Neural cell (in vitro differentiated cells): ENCODE measurements around the gene CABP2.
A peak's percentile ranks its signal among the peaks of the same experiment; 100 is the strongest.

Experiments used
- EP300 ChIP-seq: fragments of 450-650 bp; conservative IDR thresholded peaks from 2 replicates; pipeline ENCODE4 v1.6.1; 2014; ENCODE audit warnings: antibody characterized with exemption, mild to moderate bottlenecking, moderate library complexity; ENCODE audit not compliant: poor library complexity, severe bottlenecking
- EZH2 ChIP-seq: fragments of 200-600, 300-800 bp; shearing (Covaris generic), sonication (generic); IDR thresholded peaks from 2 replicates; pipeline ENCODE4 v1.6.1; 2014; ENCODE audit warnings: antibody characterized with exemption, low read length, borderline replicate concordance, mild to moderate bottlenecking; ENCODE audit not compliant: insufficient read depth, poor library complexity, severe bottlenecking
- MXI1 ChIP-seq: fragments of 450-650 bp; conservative IDR thresholded peaks from 2 replicates; pipeline ENCODE4 v1.6.1; 2014; ENCODE audit warnings: antibody characterized with exemption, mild to moderate bottlenecking; ENCODE audit not compliant: poor library complexity, severe bottlenecking
- POLR2AphosphoS5 ChIP-seq: IDR thresholded peaks from 2 replicates; pipeline ENCODE4 v1.6.1; 2012
- RAD21 ChIP-seq: fragments of 450-650 bp; conservative IDR thresholded peaks from 2 replicates; pipeline ENCODE4 v1.6.1; 2014; ENCODE audit warnings: antibody characterized with exemption, mild to moderate bottlenecking, moderate library complexity
- TAF1 ChIP-seq: IDR thresholded peaks from 2 replicates; pipeline ENCODE4 v1.6.1; 2012; ENCODE audit warnings: low read depth
- TF ChIP-seq, protein P1 (sequence below): fragments of 450-650 bp; IDR thresholded peaks from 2 replicates; pipeline ENCODE4 v1.5.1; 2014; ENCODE audit warnings: antibody characterized with exemption, mild to moderate bottlenecking, moderate library complexity; ENCODE audit not compliant: poor library complexity, severe bottlenecking
- TF ChIP-seq, protein P2 (sequence below): IDR thresholded peaks from 2 replicates; pipeline ENCODE4 v1.6.1; 2012; ENCODE audit warnings: borderline replicate concordance

DNA sequence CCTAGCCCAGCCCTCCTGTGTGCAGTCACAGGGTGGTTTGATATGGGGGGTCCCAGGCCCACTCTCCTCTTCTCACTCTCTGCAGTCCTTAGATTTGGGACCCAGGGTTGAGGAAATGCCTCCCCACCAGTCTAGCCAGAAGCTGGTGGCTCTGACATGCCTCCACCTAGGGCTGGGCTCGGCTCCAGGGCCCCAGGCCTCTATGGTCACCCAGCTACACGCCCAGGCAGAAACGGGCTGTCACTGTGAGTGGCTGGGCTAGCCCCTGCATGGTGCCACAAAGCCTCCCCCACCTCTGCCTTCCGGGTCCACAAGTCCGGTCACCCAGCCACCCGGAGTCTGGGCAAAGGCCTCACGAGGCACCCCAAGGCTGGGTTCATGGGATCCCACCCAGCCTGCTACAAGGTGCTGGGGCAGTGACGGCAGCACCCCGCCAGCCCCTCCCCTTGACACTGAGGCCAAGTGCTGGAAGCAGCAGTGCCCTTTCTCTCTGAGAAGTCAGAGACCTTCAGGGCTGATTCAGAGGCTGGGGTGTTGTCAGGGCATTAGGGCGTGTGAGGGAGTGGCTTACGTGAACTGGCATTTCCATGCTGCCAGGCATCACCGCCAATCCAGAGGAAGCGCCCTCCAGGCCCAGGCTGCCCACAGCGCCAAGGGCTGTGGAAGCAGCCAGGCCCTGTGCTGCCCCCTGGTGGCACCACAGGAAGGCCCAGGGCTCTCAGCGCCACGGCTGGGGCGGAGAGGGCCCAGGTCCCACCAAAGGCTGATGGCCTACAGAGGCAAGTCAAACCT lies 17.4 kb downstream of the CABP2 start:
- TF ChIP-seq, protein P1, sequence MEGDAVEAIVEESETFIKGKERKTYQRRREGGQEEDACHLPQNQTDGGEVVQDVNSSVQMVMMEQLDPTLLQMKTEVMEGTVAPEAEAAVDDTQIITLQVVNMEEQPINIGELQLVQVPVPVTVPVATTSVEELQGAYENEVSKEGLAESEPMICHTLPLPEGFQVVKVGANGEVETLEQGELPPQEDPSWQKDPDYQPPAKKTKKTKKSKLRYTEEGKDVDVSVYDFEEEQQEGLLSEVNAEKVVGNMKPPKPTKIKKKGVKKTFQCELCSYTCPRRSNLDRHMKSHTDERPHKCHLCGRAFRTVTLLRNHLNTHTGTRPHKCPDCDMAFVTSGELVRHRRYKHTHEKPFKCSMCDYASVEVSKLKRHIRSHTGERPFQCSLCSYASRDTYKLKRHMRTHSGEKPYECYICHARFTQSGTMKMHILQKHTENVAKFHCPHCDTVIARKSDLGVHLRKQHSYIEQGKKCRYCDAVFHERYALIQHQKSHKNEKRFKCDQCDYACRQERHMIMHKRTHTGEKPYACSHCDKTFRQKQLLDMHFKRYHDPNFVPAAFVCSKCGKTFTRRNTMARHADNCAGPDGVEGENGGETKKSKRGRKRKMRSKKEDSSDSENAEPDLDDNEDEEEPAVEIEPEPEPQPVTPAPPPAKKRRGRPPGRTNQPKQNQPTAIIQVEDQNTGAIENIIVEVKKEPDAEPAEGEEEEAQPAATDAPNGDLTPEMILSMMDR, result peak; percentile 90
- TF ChIP-seq MXI1, result peak; percentile 46
- TF ChIP-seq EZH2, result no peak
- TF ChIP-seq, protein P2, sequence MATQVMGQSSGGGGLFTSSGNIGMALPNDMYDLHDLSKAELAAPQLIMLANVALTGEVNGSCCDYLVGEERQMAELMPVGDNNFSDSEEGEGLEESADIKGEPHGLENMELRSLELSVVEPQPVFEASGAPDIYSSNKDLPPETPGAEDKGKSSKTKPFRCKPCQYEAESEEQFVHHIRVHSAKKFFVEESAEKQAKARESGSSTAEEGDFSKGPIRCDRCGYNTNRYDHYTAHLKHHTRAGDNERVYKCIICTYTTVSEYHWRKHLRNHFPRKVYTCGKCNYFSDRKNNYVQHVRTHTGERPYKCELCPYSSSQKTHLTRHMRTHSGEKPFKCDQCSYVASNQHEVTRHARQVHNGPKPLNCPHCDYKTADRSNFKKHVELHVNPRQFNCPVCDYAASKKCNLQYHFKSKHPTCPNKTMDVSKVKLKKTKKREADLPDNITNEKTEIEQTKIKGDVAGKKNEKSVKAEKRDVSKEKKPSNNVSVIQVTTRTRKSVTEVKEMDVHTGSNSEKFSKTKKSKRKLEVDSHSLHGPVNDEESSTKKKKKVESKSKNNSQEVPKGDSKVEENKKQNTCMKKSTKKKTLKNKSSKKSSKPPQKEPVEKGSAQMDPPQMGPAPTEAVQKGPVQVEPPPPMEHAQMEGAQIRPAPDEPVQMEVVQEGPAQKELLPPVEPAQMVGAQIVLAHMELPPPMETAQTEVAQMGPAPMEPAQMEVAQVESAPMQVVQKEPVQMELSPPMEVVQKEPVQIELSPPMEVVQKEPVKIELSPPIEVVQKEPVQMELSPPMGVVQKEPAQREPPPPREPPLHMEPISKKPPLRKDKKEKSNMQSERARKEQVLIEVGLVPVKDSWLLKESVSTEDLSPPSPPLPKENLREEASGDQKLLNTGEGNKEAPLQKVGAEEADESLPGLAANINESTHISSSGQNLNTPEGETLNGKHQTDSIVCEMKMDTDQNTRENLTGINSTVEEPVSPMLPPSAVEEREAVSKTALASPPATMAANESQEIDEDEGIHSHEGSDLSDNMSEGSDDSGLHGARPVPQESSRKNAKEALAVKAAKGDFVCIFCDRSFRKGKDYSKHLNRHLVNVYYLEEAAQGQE, result no peak
- no peak for TF ChIP-seq EP300
- peak; percentile 76 for TF ChIP-seq RAD21
- TF ChIP-seq POLR2AphosphoS5, result no peak
- TF ChIP-seq TAF1, result no peak
